Measurements from ENCODE around the gene SCGB3A2.
A peak's percentile ranks its signal among the peaks of the same experiment; 100 is the strongest.

Gene SCGB3A2

GRCh38 chr5:147887026-147887627 is 8.6 kb downstream of the SCGB3A2 start:
- peak; percentile 64 for TF ChIP-seq CTCF (IDR thresholded peaks at IDR 0.05; ENCODE audit: control insufficient read depth, extremely low read depth, insufficient read depth)
- DNase-seq (ENCODE audit: low read depth) = peak; percentile 43
- no peak overlapping the region for H3K4me3 ChIP-seq (ENCODE audit: low read depth, low read length)

- DNase-seq (ENCODE audit: low read depth) = no peak
- TF ChIP-seq CTCF (IDR thresholded peaks at IDR 0.05; ENCODE audit: control insufficient read depth, extremely low read depth, insufficient read depth) = no peak
- no peak overlapping the region for H3K4me3 ChIP-seq (ENCODE audit: low read depth, low read length)
These were observed 9.4 kb downstream of the SCGB3A2 start for GRCh38 chr5:147887930-147888329.

- DNase-seq (ENCODE audit: low read depth) = peak; percentile 97
- no peak overlapping the region for H3K4me3 ChIP-seq (ENCODE audit: low read depth, low read length)
- TF ChIP-seq CTCF (IDR thresholded peaks at IDR 0.05; ENCODE audit: control insufficient read depth, extremely low read depth, insufficient read depth) = no peak
These were observed 14.3 kb downstream of the SCGB3A2 start for GRCh38 chr5:147892696-147893296.

GRCh38 chr5:147893820-147894219 is 15.3 kb downstream of the SCGB3A2 start:
- no peak for DNase-seq (ENCODE audit: low read depth)
- no peak for TF ChIP-seq CTCF (IDR thresholded peaks at IDR 0.05; ENCODE audit: control insufficient read depth, extremely low read depth, insufficient read depth)

GRCh38 chr5:147895864-147896263 is 17.4 kb downstream of the SCGB3A2 start:
- DNase-seq (ENCODE audit: low read depth) = no peak
- no peak overlapping the region for H3K4me3 ChIP-seq (ENCODE audit: low read depth, low read length)
- TF ChIP-seq CTCF (IDR thresholded peaks at IDR 0.05; ENCODE audit: control insufficient read depth, extremely low read depth, insufficient read depth) = no peak

More at GRCh38 chr5:147893820-147894219, 15.3 kb downstream of the SCGB3A2 start:
- H3K4me3 ChIP-seq (ENCODE audit: low read depth, low read length) = no peak overlapping the region

- no peak for TF ChIP-seq CTCF (IDR thresholded peaks at IDR 0.05; ENCODE audit: control insufficient read depth, extremely low read depth, insufficient read depth)
- no peak overlapping the region for H3K4me3 ChIP-seq (ENCODE audit: low read depth, low read length)
- no peak for DNase-seq (ENCODE audit: low read depth)
These were observed 20.4 kb downstream of the SCGB3A2 start for GRCh38 chr5:147898875-147899401.

Measured in LNCaP clone FGC (cell line).